ENCODE results near the gene XPO6. TPM values are rescaled to one million over a fixed set of nuclear protein-coding genes. Genes with fewer than 3 reads are reported as not detected.
A peak's percentile ranks its signal among the peaks of the same experiment; 100 is the strongest.

XPO6 gene
- total and polyA plus RNA-seq, 2 of the 13 experiments (the other 11 are each of a cell fraction or from before 2014, with no cell fraction given), result 109 to 129 TPM

GRCh38 chr16:28259091-28259780, 47.5 kb upstream of the XPO6 start:
- no peak overlapping the region for H3K4me2 ChIP-seq (ENCODE audit: low read depth, low read length)
- FAIRE-seq, result no peak
- no peaks in the 10 kb centered on the region for H3K4me1 ChIP-seq (ENCODE audit: insufficient read depth, low read length)
- DNase-seq (ENCODE audit: low spot score), result no peak
- no peak overlapping the region for H2AFZ ChIP-seq (ENCODE audit: low read length)
- BruUV-seq (replicated peaks), result no TSS peak
- no peak overlapping the region for H3K4me3 ChIP-seq (replicated peaks in 1 of 3; ENCODE audit: insufficient read depth in 1 of 3, low read depth in 2 of 3, low read length in 3 of 3)
- intact Hi-C loops (cut with micrococcal nuclease; ENCODE audit: unreplicated experiment) (no loop called here), in situ Hi-C loops (cut with HindIII; ENCODE audit: extremely low pct_ligation_motif_present, low pct_unique_long_range_greater_than_20kb) (loop anchor here (10.0 kb wide), 1 partner anchor 56 kb away; no protein-coding TSS in a partner anchor)
- no peaks in the 10 kb centered on the region for H3K9me3 ChIP-seq (ENCODE audit: low read length)
- H3K79me2 ChIP-seq (ENCODE audit: insufficient read depth, low read length), result no peaks in the 10 kb centered on the region
- ChIA-PET POLR2A (no interaction called here), CTCF (ENCODE audit: low intra/inter-chr PET ratio, low total read pairs) (no interaction called here)
- WGBS (ENCODE audit: low lambda C conversion rate), result 34% methylated on average over 10 of the region's 29 CpGs
- no peaks in the 10 kb centered on the region for H4K20me1 ChIP-seq (ENCODE audit: insufficient read depth, low read length)
- TF ChIP-seq SP4 (CRISPR knock-in tag; IDR thresholded peaks at IDR 0.05) (no peak), ZNF280B (CRISPR knock-in tag; IDR thresholded peaks at IDR 0.05; ENCODE audit: borderline replicate concordance) (0 out of 2 replicates have a peak, but pooled peaks have one; percentile 5)
- H3K9ac ChIP-seq (ENCODE audit: insufficient read depth, low read depth, low read length), result no peak overlapping the region
- H3K27ac ChIP-seq (ENCODE audit: extremely low read length, insufficient read depth, low read length), result no peak overlapping the region
- no peak; the same call in 2 of the 3 replicates for ATAC-seq
- peaks cover 8 to 53% of the 10 kb centered on the region in 2 experiments; a peak in 4 of 5 replicates for H3K27me3 ChIP-seq (ENCODE audit: control insufficient read depth in 1 of 2, insufficient read depth in 2 of 2, low read length in 2 of 2)
- H3K36me3 ChIP-seq (replicated peaks in 1 of 2; ENCODE audit: control insufficient read depth in 1 of 2, insufficient read depth in 2 of 2, low read length in 2 of 2), result no peaks in the 10 kb centered on the region

GRCh38 chr16:28258567-28258966, 46.8 kb upstream of the XPO6 start:
- no peak; the same call in 1 of the 3 replicates for ATAC-seq
- no peak for FAIRE-seq
- Histone ChIP-seq H4K20me1 (ENCODE audit: insufficient read depth, low read length) (no peaks in the 10 kb centered on the region), H3K36me3 (replicated peaks in 1 of 2; ENCODE audit: control insufficient read depth in 1 of 2, insufficient read depth in 2 of 2, low read length in 2 of 2) (no peaks in the 10 kb centered on the region), H3K4me1 (ENCODE audit: insufficient read depth, low read length) (no peaks in the 10 kb centered on the region), H3K27ac (ENCODE audit: extremely low read length, insufficient read depth, low read length) (no peak overlapping the region), H3K4me3 (replicated peaks in 1 of 3; ENCODE audit: insufficient read depth in 1 of 3, low read depth in 2 of 3, low read length in 3 of 3) (no peak overlapping the region), H3K9ac (ENCODE audit: insufficient read depth, low read depth, low read length) (no peak overlapping the region), H3K79me2 (ENCODE audit: insufficient read depth, low read length) (no peaks in the 10 kb centered on the region), H2AFZ (ENCODE audit: low read length) (no peak overlapping the region), H3K4me2 (ENCODE audit: low read depth, low read length) (no peak overlapping the region), H3K27me3 (ENCODE audit: control insufficient read depth in 1 of 2, insufficient read depth in 2 of 2, low read length in 2 of 2) (peaks cover 8 to 53% of the 10 kb centered on the region in 2 experiments; a peak in 4 of 5 replicates), H3K9me3 (ENCODE audit: low read length) (no peaks in the 10 kb centered on the region)
- in situ Hi-C loops (cut with HindIII; ENCODE audit: extremely low pct_ligation_motif_present, low pct_unique_long_range_greater_than_20kb), result loop anchor here (10.0 kb wide), 1 partner anchor 56 kb away; no protein-coding TSS in a partner anchor
- DNase-seq (ENCODE audit: low spot score), result no peak
- POLR2A ChIA-PET, result no interaction called here
- intact Hi-C loops (cut with micrococcal nuclease; ENCODE audit: unreplicated experiment), result no loop called here
- no TSS peak for BruUV-seq (replicated peaks)
- 23% methylated on average over 12 of the region's 18 CpGs for WGBS (ENCODE audit: low lambda C conversion rate)
- CTCF ChIA-PET (ENCODE audit: low intra/inter-chr PET ratio, low total read pairs), result no interaction called here
- TF ChIP-seq ZNF550 (CRISPR knock-in tag; IDR thresholded peaks at IDR 0.05; ENCODE audit: borderline replicate concordance) (no peak), ZNF562 (CRISPR knock-in tag; IDR thresholded peaks at IDR 0.05; ENCODE audit: borderline replicate concordance) (no peak), ZNF124 (CRISPR knock-in tag; IDR thresholded peaks at IDR 0.05) (no peak), MTERF4 (CRISPR knock-in tag; IDR thresholded peaks at IDR 0.05) (no peak), CHD4 (IDR thresholded peaks at IDR 0.05; ENCODE audit: borderline replicate concordance, low read length) (no peak), ZNF337 (CRISPR knock-in tag; IDR thresholded peaks at IDR 0.05; ENCODE audit: borderline replicate concordance, low read depth) (no peak), SCMH1 (CRISPR knock-in tag; IDR thresholded peaks at IDR 0.05; ENCODE audit: borderline replicate concordance) (no peak), ZNF564 (CRISPR knock-in tag; IDR thresholded peaks at IDR 0.05) (no peak), NFIB (CRISPR knock-in tag; IDR thresholded peaks at IDR 0.05; ENCODE audit: borderline replicate concordance) (no peak), HOXA7 (CRISPR knock-in tag; IDR thresholded peaks at IDR 0.05) (no peak), STAG1 (CRISPR knock-in tag; IDR thresholded peaks at IDR 0.05) (no peak), ZBTB25 (CRISPR knock-in tag; IDR thresholded peaks at IDR 0.05) (no peak), FOSL1 (CRISPR knock-in tag; IDR thresholded peaks at IDR 0.05; ENCODE audit: borderline replicate concordance) (no peak)
